A673 (cell line): Measurements from ENCODE around the gene RELT. TPM values are rescaled to one million over a fixed set of nuclear protein-coding genes. Genes with fewer than 3 reads are reported as not detected.

Source experiments
- BruUV-seq: library from RNA; stranded (reverse); fragments of 400-500 nt; replicated peaks from 2 replicates; lab custom pipeline; 2021; lab: Mats Ljungman, UMichigan
- CTCF ChIA-PET: fragments of 300-600 bp; sonication (Branson Sonifier 250); formaldehyde crosslinking; loops from one replicate; lab custom pipeline; 2022; ENCODE audit warnings: antibody characterized with exemption; lab: Charles Lee
- POLR2A ChIA-PET: fragments of 300-600 bp; sonication (Branson Sonifier 250); formaldehyde crosslinking; loops from one replicate; lab custom pipeline; 2022; ENCODE audit warnings: antibody characterized with exemption; ENCODE audit not compliant: low non-redundant PET; lab: Charles Lee
- DNase-seq: peaks from one replicate; pipeline ENCODE4 v3.0.0-alpha.2; 2015; ENCODE audit warnings: low spot score
- H3K27ac ChIP-seq: fragments of 200-600 bp; sonication (generic); 2 replicates; pipeline ENCODE4 v1.5.1; 2016; ENCODE audit warnings: mixed run types, low read depth, mild to moderate bottlenecking, mixed read lengths, antibody characterized with exemption, low read length; ENCODE audit not compliant: poor library complexity, severe bottlenecking
- H3K27me3 ChIP-seq: fragments of 200-600 bp; sonication (generic); replicated peaks from 2 replicates; pipeline ENCODE4 v1.6.1; 2017; ENCODE audit warnings: mixed run types, low read depth, mild to moderate bottlenecking, mixed read lengths, antibody characterized with exemption, low read length; ENCODE audit not compliant: insufficient read depth, poor library complexity
- H3K36me3 ChIP-seq: fragments of 200-600 bp; sonication (generic); 2 replicates; pipeline ENCODE4 v1.6.1; 2016; ENCODE audit warnings: mixed run types, mild to moderate bottlenecking, mixed read lengths, antibody characterized with exemption, low read length; ENCODE audit not compliant: insufficient read depth, poor library complexity, severe bottlenecking
- H3K4me1 ChIP-seq: fragments of 200-600 bp; sonication (generic); 2 replicates; pipeline ENCODE4 v1.6.1; 2017; ENCODE audit warnings: mixed run types, mild to moderate bottlenecking, mixed read lengths, antibody characterized with exemption, low read length; ENCODE audit not compliant: insufficient read depth, poor library complexity, severe bottlenecking
- H3K4me3 ChIP-seq: fragments of 200-600 bp; sonication (generic); 2 replicates; pipeline ENCODE4 v1.5.1; 2016; ENCODE audit warnings: low read depth, mixed run types, mild to moderate bottlenecking, mixed read lengths, low read length; ENCODE audit not compliant: poor library complexity, severe bottlenecking
- H3K9me3 ChIP-seq: fragments of 200-600 bp; sonication (generic); 2 replicates; pipeline ENCODE4 v1.6.1; 2016; ENCODE audit warnings: mixed run types, low read depth, mild to moderate bottlenecking, mixed read lengths, antibody characterized with exemption, low read length; ENCODE audit not compliant: poor library complexity, severe bottlenecking
- CTCF ChIP-seq: fragments of 300-800, 200-600 bp; sonication (generic); conservative IDR thresholded peaks from 2 replicates; pipeline ENCODE4 v1.5.1; 2017; ENCODE audit warnings: low read depth, mild to moderate bottlenecking, antibody characterized with exemption, low read length, moderate library complexity, mixed read lengths
- EZH2 ChIP-seq: fragments of 200-600 bp; sonication (generic); IDR thresholded peaks from 2 replicates; pipeline ENCODE4 v1.6.1; 2017; ENCODE audit warnings: borderline replicate concordance, low read depth, mild to moderate bottlenecking, mixed read lengths, antibody characterized with exemption, low read length; ENCODE audit not compliant: poor library complexity, severe bottlenecking
- intact Hi-C: fragments of 100-400 bp; cut with micrococcal nuclease; formaldehyde crosslinking; loops from one replicate; pipeline ENCODE4 v1.10.0; 2022; ENCODE audit not compliant: unreplicated experiment
- total RNA-seq: library from RNA; stranded (reverse); gene quantifications from 2 replicates; pipeline ENCODE4 v1.2.3, GENCODE V29; 2021

RELT gene
- total RNA-seq, 1 experiment from 2014 or later: 20.9 TPM

GRCh38 chr11:73363147-73363546 is 13.1 kb upstream of the RELT start:
- Histone ChIP-seq H3K27me3 (no peaks in the 10 kb centered on the region), H3K36me3 (peaks cover 16% of the 10 kb centered on the region), H3K4me1 (no peaks in the 10 kb centered on the region), H3K27ac (no peak overlapping the region), H3K9me3 (no peaks in the 10 kb centered on the region), H3K4me3 (no peak overlapping the region)
- no TSS peak for BruUV-seq
- CTCF ChIA-PET: interaction anchor here (1.4 kb wide), 1 partner anchor 12 kb away, joined by 6 read pairs; no protein-coding TSS in a partner anchor
- TF ChIP-seq EZH2: no peak
- no peak for TF ChIP-seq CTCF
- DNase-seq: no peak
- POLR2A ChIA-PET: no interaction called here
- intact Hi-C loops: no loop called here

- CTCF ChIA-PET: no interaction called here
- POLR2A ChIA-PET: interaction anchor here (1.1 kb wide), 1 partner anchor 9 kb away, joined by 5 read pairs; no protein-coding TSS in a partner anchor
- TF ChIP-seq CTCF: no peak
- BruUV-seq: no TSS peak
- peaks cover 16% of the 10 kb centered on the region for H3K36me3 ChIP-seq
- no peaks in the 10 kb centered on the region for H3K4me1 ChIP-seq
- no peak overlapping the region for H3K27ac ChIP-seq
- no peaks in the 10 kb centered on the region for H3K9me3 ChIP-seq
- DNase-seq: no peak
- H3K27me3 ChIP-seq: no peaks in the 10 kb centered on the region
- intact Hi-C loops: no loop called here
- H3K4me3 ChIP-seq: no peak overlapping the region
Measured at GRCh38 chr11:73365352-73366264, 10.6 kb upstream of the RELT start.

GRCh38 chr11:73366265-73366610 is 10.0 kb upstream of the RELT start:
- Histone ChIP-seq H3K27ac (no peak overlapping the region), H3K36me3 (peaks cover 16% of the 10 kb centered on the region), H3K4me1 (no peaks in the 10 kb centered on the region), H3K9me3 (no peaks in the 10 kb centered on the region), H3K4me3 (no peak overlapping the region), H3K27me3 (no peaks in the 10 kb centered on the region)
- DNase-seq: no peak
- no TSS peak for BruUV-seq
- intact Hi-C loops: no loop called here
- ChIA-PET POLR2A (no interaction called here), CTCF (no interaction called here)
- TF ChIP-seq CTCF: no peak
- no peak for TF ChIP-seq EZH2
